ENCODE data around the gene NDUFA8. TPM values are rescaled to one million over a fixed set of nuclear protein-coding genes. Genes with fewer than 3 reads are reported as not detected.
A peak's percentile ranks its signal among the peaks of the same experiment; 100 is the strongest.

The NDUFA8 gene
- 70.7 to 71.8 TPM (median 71.2 TPM) in 3 replicates for total RNA-seq (2021)
- percentile 84 among the genes with signal in this experiment for Bru-seq, nascent RNA
- long read RNA-seq, experiment 1, transcript NDUFA8-201 (4 exons, 844 nt) = major isoform, 143 of 153 reads
- long read RNA-seq, experiment 1, partial matches to known transcripts = 1 of 153 reads
- long read RNA-seq, experiment 1, other reads (novel, unspliced or antisense) = 9 of 153 reads
- long read RNA-seq, experiment 2, transcript NDUFA8-201 (4 exons, 844 nt) = major isoform, 129 of 151 reads
- long read RNA-seq, experiment 2, partial matches to known transcripts = 7 of 151 reads
- long read RNA-seq, experiment 2, other reads (novel, unspliced or antisense) = 15 of 151 reads
- long read RNA-seq, experiment 3, transcript NDUFA8-201 (4 exons, 844 nt) = major isoform, 227 of 228 reads
- long read RNA-seq, experiment 3, partial matches to known transcripts = 0 of 228 reads
- long read RNA-seq, experiment 3, other reads (novel, unspliced or antisense) = 1 of 228 reads

DNA sequence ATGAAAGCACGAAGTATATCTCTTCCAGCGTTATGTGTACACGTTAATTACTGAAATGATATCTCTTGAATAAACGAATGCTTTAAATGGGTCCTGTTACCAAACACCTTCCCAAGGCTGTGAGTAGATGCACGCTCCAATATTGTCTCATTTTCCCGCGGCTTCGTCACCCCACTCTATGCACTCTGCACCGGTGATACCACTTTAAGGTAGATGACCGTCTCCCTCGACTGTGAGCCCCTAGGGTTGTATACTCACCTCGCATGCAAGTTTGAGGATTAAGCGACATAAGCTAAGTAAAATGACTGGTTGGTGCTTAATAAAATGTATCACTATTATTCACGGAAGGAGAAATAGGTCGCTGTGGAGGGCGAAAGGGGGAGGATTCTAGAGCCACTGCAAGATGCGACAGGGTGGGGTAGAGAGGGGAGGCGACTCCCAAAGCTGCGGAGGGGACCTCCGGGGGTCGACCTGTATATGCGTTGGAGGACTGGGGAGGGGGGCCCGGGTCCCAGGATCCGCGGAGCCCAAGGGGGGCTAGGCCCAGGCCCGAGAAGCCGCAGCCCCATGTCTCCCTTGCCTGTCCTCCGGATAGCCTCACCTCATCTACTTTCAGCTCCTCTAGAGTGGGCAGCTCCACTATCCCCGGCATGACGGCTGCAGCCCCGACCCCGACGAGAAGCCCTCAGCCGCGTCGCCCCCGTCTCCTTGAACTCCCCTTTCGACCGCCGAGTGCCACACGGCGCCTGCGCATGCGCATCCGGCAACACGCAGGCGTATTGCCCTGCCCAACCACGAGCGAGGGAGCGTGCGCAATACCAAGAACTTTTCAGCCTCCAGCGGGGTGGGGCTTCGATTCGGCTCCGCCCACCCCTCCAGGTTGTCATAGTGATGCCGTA is at the start of gene NDUFA8, which contains the start of gene MORN5:
Gene NDUFA8, minus strand, starts transcription at position 754 of the 899 bp plus-strand sequence. Its CDS starts 102 bp downstream, at position 652.
Gene MORN5, plus strand, starts transcription at position 883 of the 899 bp plus-strand sequence. CDS start 65 bp downstream, outside the sequence.
- peaks cover 31% of the 10 kb centered on the region for H3K27me3 Mint-ChIP-seq (ENCODE audit: low read depth)
- CTCF ChIA-PET = interaction anchor here (1.1 to 2.9 kb wide), 7 partner anchors 15 to 191 kb away, joined by 3 to 24 read pairs (median 12); no protein-coding TSS in a partner anchor
- DNase-seq (ENCODE audit: low spot score) = peak; percentile 99
- peaks cover 19% of the 10 kb centered on the region for H3K4me1 Mint-ChIP-seq
- peak within 1 kb of the TSS; percentile 96 for H3K4me3 Mint-ChIP-seq
- peak; percentile 96 for ATAC-seq
- POLR2A ChIA-PET = no interaction called here
- H3K27ac Mint-ChIP-seq = peak within 1 kb of the TSS; percentile 93
- H3K9me3 Mint-ChIP-seq = peaks cover 18% of the 10 kb centered on the region
- TF ChIP-seq, protein P1, sequence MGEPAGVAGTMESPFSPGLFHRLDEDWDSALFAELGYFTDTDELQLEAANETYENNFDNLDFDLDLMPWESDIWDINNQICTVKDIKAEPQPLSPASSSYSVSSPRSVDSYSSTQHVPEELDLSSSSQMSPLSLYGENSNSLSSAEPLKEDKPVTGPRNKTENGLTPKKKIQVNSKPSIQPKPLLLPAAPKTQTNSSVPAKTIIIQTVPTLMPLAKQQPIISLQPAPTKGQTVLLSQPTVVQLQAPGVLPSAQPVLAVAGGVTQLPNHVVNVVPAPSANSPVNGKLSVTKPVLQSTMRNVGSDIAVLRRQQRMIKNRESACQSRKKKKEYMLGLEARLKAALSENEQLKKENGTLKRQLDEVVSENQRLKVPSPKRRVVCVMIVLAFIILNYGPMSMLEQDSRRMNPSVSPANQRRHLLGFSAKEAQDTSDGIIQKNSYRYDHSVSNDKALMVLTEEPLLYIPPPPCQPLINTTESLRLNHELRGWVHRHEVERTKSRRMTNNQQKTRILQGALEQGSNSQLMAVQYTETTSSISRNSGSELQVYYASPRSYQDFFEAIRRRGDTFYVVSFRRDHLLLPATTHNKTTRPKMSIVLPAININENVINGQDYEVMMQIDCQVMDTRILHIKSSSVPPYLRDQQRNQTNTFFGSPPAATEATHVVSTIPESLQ (CRISPR knock-in tag; IDR thresholded peaks at IDR 0.05) = no peak
- TF ChIP-seq, protein P2, sequence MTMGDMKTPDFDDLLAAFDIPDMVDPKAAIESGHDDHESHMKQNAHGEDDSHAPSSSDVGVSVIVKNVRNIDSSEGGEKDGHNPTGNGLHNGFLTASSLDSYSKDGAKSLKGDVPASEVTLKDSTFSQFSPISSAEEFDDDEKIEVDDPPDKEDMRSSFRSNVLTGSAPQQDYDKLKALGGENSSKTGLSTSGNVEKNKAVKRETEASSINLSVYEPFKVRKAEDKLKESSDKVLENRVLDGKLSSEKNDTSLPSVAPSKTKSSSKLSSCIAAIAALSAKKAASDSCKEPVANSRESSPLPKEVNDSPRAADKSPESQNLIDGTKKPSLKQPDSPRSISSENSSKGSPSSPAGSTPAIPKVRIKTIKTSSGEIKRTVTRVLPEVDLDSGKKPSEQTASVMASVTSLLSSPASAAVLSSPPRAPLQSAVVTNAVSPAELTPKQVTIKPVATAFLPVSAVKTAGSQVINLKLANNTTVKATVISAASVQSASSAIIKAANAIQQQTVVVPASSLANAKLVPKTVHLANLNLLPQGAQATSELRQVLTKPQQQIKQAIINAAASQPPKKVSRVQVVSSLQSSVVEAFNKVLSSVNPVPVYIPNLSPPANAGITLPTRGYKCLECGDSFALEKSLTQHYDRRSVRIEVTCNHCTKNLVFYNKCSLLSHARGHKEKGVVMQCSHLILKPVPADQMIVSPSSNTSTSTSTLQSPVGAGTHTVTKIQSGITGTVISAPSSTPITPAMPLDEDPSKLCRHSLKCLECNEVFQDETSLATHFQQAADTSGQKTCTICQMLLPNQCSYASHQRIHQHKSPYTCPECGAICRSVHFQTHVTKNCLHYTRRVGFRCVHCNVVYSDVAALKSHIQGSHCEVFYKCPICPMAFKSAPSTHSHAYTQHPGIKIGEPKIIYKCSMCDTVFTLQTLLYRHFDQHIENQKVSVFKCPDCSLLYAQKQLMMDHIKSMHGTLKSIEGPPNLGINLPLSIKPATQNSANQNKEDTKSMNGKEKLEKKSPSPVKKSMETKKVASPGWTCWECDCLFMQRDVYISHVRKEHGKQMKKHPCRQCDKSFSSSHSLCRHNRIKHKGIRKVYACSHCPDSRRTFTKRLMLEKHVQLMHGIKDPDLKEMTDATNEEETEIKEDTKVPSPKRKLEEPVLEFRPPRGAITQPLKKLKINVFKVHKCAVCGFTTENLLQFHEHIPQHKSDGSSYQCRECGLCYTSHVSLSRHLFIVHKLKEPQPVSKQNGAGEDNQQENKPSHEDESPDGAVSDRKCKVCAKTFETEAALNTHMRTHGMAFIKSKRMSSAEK (CRISPR knock-in tag; IDR thresholded peaks at IDR 0.05; ENCODE audit: borderline replicate concordance) = no peak
- TF ChIP-seq, protein P3, sequence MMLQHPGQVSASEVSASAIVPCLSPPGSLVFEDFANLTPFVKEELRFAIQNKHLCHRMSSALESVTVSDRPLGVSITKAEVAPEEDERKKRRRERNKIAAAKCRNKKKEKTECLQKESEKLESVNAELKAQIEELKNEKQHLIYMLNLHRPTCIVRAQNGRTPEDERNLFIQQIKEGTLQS (CRISPR knock-in tag; conservative IDR thresholded peaks at IDR 0.05) = no peak
- TF ChIP-seq, protein P4, sequence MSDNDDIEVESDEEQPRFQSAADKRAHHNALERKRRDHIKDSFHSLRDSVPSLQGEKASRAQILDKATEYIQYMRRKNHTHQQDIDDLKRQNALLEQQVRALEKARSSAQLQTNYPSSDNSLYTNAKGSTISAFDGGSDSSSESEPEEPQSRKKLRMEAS (CRISPR knock-in tag; IDR thresholded peaks at IDR 0.05) = 0 out of 2 replicates have a peak, but pooled peaks have one; percentile 15
- no peak for TF ChIP-seq ATF1 (CRISPR knock-in tag; IDR thresholded peaks at IDR 0.05)
- no peak for TF ChIP-seq ZNF671 (CRISPR knock-in tag; IDR thresholded peaks at IDR 0.05)
- TF ChIP-seq, protein P5, sequence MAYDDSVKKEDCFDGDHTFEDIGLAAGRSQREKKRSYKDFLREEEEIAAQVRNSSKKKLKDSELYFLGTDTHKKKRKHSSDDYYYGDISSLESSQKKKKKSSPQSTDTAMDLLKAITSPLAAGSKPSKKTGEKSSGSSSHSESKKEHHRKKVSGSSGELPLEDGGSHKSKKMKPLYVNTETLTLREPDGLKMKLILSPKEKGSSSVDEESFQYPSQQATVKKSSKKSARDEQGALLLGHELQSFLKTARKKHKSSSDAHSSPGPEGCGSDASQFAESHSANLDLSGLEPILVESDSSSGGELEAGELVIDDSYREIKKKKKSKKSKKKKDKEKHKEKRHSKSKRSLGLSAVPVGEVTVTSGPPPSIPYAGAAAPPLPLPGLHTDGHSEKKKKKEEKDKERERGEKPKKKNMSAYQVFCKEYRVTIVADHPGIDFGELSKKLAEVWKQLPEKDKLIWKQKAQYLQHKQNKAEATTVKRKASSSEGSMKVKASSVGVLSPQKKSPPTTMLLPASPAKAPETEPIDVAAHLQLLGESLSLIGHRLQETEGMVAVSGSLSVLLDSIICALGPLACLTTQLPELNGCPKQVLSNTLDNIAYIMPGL (CRISPR knock-in tag; IDR thresholded peaks at IDR 0.05) = 0 out of 2 replicates have a peak, but pooled peaks have one; percentile 33
- TF ChIP-seq, protein P6, sequence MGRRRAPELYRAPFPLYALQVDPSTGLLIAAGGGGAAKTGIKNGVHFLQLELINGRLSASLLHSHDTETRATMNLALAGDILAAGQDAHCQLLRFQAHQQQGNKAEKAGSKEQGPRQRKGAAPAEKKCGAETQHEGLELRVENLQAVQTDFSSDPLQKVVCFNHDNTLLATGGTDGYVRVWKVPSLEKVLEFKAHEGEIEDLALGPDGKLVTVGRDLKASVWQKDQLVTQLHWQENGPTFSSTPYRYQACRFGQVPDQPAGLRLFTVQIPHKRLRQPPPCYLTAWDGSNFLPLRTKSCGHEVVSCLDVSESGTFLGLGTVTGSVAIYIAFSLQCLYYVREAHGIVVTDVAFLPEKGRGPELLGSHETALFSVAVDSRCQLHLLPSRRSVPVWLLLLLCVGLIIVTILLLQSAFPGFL (CRISPR knock-in tag; IDR thresholded peaks at IDR 0.05; ENCODE audit: borderline replicate concordance) = no peak
- TF ChIP-seq, protein P7, sequence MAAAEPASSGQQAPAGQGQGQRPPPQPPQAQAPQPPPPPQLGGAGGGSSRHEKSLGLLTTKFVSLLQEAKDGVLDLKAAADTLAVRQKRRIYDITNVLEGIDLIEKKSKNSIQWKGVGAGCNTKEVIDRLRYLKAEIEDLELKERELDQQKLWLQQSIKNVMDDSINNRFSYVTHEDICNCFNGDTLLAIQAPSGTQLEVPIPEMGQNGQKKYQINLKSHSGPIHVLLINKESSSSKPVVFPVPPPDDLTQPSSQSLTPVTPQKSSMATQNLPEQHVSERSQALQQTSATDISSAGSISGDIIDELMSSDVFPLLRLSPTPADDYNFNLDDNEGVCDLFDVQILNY (CRISPR knock-in tag; IDR thresholded peaks at IDR 0.05) = no peak
- peak; percentile 70; the same call in 1 of the 2 replicates for TF ChIP-seq ZBTB21 (CRISPR knock-in tag; IDR thresholded peaks at IDR 0.05; ENCODE audit: borderline replicate concordance)
- 0 out of 2 replicates have a peak, but pooled peaks have one; percentile 15 for TF ChIP-seq GABPB1 (CRISPR knock-in tag; IDR thresholded peaks at IDR 0.05)
- no peak for TF ChIP-seq OVOL2 (CRISPR knock-in tag; IDR thresholded peaks at IDR 0.05; ENCODE audit: borderline replicate concordance)
- no peak for TF ChIP-seq FOXJ3 (CRISPR knock-in tag; IDR thresholded peaks at IDR 0.05; ENCODE audit: borderline replicate concordance)
- TF ChIP-seq FOXK1 (CRISPR knock-in tag; IDR thresholded peaks at IDR 0.05) = peak; percentile 67; the same call in 1 of the 2 replicates
- TF ChIP-seq, protein P8, sequence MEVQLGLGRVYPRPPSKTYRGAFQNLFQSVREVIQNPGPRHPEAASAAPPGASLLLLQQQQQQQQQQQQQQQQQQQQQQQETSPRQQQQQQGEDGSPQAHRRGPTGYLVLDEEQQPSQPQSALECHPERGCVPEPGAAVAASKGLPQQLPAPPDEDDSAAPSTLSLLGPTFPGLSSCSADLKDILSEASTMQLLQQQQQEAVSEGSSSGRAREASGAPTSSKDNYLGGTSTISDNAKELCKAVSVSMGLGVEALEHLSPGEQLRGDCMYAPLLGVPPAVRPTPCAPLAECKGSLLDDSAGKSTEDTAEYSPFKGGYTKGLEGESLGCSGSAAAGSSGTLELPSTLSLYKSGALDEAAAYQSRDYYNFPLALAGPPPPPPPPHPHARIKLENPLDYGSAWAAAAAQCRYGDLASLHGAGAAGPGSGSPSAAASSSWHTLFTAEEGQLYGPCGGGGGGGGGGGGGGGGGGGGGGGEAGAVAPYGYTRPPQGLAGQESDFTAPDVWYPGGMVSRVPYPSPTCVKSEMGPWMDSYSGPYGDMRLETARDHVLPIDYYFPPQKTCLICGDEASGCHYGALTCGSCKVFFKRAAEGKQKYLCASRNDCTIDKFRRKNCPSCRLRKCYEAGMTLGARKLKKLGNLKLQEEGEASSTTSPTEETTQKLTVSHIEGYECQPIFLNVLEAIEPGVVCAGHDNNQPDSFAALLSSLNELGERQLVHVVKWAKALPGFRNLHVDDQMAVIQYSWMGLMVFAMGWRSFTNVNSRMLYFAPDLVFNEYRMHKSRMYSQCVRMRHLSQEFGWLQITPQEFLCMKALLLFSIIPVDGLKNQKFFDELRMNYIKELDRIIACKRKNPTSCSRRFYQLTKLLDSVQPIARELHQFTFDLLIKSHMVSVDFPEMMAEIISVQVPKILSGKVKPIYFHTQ (CRISPR knock-in tag; IDR thresholded peaks at IDR 0.05) = no peak
- no peak for TF ChIP-seq EMX1 (CRISPR knock-in tag; IDR thresholded peaks at IDR 0.05)
- H3K36me3 Mint-ChIP-seq = peaks cover 10% of the 10 kb centered on the region

Data from WTC11 (cell line).